HG03442 (cell line): ENCODE measurements around the gene CCDC50.

Experiments used
- ATAC-seq: cut with Tn5 transposase; IDR thresholded peaks from one replicate; pipeline ENCODE4 v1.9.1; 2021; ENCODE audit warnings: mild to moderate bottlenecking, moderate library complexity; ENCODE audit not compliant: unreplicated experiment

The CCDC50 gene, protein sequence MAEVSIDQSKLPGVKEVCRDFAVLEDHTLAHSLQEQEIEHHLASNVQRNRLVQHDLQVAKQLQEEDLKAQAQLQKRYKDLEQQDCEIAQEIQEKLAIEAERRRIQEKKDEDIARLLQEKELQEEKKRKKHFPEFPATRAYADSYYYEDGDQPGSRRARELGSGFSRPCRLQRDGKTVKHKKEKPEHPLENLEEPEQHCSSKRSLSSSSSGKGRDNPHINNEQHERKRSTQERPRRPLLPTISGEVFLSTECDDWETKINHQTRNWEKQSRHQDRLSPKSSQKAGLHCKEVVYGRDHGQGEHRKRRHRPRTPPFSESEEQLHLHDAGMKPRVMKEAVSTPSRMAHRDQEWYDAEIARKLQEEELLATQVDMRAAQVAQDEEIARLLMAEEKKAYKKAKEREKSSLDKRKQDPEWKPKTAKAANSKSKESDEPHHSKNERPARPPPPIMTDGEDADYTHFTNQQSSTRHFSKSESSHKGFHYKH

DNA sequence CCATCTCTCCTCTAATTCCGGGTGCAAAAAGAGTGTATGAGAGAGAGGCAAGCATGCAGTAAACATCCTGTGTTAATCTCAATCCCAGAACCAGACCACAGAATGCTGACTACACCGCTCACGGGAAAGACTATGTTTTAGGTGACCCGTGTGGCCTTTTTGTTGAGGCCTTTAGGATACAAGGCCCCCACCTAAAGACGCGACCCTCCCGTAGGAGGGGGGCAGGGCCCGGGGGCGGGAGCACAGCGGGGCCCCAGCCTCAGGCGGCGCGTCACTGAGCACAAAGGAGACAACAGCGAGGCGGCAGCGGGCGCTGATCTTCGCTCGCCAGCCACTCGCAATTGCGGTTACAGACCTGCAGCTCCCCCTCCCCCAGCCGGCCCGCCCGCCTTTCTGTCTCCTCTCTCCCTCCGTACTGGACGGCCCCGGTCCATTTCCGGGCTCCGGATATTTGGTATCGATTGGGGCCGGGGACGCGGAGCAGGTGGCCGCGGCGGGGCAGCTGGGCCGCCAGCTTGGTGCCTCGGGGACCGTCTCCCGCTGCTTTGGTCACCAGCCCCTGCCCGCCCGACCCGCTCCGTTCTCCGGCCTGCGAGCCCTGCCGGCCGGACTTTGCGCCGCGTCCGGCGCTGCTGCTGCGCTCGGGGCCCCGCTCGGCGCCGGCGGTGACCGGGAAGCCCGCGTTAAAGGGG, at the start of gene CCDC50:
Gene CCDC50, plus strand, starts transcription at position 433 of the 692 bp plus-strand sequence. CDS start 281 bp downstream, outside the sequence.
- ATAC-seq = peak; percentile 68

DNA sequence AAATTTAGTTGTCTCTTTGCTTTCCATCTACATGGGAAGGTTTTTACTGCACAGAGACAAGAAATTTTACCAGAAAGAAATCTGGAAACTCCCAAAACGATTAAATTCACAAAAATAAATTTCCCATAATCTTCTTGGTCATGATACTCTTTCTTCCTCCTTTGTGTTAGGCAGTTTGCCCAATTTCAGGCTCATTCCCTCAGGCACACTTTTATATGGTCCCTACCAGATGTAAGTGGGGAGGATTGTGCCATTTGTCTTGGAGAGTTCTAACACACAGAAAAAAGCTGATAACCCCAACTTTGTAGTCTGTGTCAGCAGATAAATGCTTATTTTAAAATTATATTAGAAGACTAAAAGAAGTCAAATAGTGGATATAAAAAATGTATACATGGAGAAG, 49.1 kb upstream of the CCDC50 start:
- ATAC-seq = no peak

DNA sequence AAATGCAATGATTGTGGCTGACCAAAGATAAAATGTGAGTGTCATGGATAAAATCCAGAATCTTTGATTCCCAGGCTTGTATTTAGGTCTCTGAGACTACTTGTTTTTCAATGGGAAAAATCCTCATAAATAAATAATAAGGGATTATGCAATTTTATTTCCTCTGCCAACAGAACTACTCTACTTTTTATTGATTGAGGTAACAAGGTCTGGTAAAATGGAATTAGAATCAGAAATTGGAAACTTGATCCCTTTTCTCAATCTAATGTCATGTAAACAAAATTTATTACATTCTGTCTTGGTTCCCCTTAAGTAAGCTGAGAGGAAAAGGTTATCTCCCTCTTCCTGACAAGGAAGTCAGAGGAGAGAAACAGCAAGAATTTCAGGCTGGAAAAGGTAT, 48.3 kb upstream of the CCDC50 start:
- ATAC-seq = no peak

DNA sequence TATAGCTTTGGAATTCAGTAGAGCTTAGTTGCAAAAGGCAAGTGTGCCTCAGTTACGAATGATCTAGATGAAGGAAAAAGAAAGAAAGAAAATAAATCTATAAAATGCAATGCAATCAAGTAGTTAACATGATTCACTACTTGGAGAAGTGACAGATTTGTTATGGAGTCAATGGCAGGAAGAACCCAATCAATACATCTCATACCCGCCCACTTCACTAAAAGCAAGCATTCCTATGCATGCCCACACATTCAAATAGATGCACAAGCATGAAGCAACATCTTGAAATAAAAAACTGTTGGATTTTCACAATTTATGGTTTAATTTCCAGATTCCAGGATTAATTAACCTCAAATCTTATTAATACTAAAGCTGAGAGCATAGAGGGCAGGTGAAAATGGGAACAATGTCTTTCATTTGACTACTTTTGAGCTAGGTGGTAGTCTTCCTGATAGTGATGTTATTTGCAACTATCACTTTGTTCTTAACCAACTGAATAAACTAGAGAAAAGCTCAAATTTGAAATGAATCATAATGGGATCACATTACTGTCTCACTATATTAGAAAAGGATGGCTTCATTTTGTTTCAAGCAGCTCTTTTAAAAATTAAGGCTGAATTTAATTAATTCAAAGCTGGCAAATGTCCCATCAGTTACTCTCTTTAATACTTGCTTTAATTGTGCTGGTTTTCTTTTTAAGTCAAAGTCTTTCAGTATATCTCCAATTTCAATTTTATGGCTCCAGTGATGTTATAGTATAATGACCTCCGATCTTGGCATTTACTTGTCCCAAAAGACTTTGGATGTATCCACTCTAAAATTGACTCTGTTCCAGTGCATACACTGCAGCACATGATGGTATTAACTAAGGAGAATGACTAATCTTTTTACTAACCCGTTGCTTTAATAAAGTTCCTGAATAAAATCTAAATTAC, 46.7 kb upstream of the CCDC50 start:
- peak; percentile 8 for ATAC-seq

DNA sequence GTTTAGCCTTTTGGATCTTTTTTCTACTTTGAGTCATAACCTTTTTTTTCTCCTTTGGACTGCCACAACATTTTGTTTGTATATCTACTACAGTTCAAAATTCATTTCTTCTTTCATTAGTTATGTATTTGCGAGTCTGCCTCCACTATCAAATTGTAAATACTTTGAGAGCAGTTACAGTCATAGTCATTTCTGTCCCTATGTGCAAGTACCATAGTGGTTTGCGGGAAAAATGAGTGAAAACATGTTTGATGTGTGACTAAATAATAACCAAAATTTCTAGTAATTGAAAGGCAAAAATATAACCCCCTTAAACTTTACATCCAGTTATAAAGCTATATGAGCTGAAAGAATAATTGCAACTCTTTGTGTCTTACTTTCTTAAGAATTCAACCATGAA, 45.8 kb upstream of the CCDC50 start:
- peak; percentile 60 for ATAC-seq

DNA sequence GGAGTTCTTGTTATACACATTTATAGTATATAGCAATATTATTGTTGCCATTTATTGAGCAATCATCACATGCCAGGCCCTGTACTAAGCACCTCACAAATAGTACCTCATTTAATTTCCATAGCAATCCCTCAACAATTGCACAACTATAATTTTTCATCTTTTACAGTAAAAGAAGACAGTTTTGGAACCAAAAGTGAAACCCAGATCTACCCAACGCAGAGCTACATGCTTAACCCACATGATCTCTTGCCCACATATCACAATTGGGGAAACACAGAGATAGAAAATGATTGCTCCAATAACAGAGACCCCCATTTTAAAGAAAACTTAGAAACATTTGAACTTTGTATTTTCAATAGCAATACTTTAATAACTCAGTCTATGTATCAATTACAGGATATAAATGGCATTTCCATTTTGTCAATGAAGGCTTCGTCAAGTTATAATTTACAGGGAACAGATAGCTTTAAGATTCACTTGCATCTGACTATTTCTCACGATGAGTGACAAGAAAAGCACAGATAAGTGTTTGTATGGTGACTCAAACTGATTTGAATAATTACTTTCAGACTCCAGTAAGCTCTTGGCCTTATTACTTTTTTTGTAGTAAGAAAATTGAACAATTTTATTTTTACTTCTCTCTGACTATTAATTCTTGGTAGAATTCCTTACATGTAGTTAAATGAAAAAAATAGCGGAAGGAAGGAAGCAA, 38.7 kb upstream of the CCDC50 start:
- ATAC-seq = peak; percentile 91

DNA sequence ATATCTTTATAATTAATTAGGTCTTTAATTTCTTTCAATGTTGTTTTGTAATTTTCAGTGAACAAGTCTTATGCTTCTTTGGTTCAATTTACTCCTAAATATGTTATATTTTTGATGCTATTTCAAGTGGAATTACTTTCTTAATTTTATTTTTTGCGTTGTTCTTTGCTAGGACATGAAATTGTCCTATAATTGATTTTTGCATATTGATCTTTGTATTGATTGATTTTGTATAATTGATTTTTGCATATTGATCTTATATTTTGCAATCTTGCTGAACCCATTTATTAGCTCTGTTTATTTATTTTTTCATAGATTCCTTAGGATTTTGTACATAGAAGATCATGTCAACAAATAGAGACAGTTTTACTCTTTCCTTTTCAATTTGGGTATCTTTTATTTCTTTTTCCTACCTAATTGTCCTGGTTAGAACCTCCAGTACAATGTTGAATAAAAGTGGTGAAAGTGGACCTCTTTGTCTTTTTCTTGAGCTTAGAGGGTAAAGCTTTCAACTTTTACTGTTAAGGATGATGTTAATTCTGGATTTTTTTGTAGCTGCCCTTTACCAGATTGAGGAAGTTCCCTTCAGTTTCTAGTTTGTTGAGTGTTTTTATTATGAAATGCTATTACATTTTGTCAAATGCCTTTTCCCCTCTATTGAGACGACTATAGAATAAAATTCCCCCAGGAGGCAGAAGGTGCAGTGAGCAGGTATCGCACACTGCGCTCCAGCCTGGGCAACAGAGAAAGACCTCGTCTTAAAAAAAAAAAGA, 36.8 kb upstream of the CCDC50 start:
- no peak for ATAC-seq

DNA sequence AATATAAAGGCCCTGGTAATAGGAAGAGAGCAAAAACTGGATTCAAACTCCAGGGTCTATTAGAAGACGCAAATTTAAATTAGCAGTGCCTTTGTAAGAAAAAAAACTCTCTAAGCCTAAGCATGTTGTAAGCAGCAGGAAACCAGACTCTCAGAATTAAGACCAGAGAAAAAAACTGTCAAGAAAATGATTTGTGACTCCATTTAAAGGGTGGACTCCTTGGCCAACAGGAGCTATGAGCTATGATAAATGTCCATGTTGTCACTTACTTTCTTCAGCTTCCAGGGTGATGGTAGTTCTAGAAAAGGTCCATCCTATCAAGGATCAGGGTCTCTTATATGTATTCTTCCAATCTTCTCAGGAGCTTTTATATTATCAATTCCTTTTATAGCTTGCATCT, 34.9 kb upstream of the CCDC50 start:
- no peak for ATAC-seq

DNA sequence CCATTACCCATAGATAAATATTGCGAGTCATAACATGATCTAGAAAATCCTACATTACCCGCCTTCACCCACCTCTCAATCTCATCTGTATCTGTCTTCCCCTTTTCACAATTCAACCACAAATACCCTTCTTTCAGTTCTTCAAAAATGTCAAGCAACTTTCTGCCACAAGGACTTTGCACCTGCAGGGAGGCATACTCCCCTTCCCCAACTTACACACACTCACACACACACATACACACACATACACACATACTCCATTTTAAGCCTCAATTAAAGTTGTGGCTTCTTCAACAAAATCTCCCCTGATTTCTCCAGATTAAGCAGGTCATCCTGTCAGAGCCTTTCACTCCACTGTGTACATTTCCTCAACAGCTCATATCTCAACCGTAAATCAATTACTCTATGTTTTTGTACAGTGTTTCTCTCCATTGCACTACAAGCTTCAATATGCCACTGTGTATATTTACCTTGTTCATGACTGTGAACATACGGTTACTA, 33.1 kb upstream of the CCDC50 start:
- ATAC-seq = peak; percentile 78

DNA sequence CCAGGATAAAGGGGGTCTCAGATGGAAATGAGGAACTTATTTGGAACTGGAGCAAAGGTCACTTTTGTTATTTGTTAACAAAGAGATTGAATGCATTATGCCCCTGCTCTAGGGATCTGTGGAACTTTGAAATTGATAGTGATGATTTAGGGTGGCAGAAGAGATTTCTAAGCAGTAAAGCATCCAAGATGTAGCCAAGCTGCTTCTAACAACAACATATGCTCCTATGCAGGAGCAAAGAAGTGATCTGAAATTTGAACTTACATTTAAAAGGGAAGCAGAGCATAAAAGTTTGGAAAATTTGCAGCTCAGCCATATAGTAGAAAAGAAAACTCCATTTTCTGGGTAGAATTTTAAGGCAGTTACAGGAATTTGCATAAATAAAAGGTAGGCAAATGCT, 30.3 kb upstream of the CCDC50 start:
- ATAC-seq = no peak

DNA sequence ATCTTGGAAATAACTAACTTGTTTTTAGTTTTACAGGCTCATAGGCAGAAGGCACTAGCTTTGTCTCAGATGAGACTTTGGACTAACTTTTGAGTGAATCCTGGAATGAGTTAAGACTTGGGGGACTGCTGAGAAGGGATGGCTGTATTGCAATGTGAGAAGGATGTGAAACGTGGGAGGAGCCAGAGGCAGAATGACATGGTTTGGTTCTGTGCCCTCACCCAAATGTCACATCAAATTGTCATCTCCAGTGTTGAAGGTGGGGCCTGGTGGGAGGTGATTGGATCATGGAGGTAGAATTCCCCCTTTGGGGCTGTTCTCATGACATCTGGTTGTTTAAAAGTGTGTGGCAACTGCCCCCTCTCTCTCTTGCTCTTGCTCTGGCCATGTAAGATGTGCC, 28.8 kb upstream of the CCDC50 start:
- ATAC-seq = no peak

DNA sequence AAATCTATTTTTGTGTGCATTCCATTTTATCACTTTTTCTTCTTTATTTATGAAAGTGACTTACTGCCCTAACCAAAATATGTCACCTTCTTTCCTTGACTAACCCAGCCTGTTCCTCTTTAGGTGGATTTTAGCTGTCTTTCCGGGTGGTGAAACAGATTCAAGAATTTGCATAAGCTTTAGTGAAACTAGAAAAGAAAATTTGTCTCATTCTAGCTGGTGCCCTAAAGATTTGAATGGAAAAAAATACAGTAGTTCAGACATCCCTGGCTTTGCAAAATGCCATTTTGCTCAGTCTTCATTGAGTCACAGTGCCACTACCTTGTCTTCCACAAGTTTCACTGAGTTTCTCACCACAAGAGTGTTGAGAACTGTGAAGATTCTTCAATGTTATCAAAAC, 28.2 kb upstream of the CCDC50 start:
- peak; percentile 67 for ATAC-seq

DNA sequence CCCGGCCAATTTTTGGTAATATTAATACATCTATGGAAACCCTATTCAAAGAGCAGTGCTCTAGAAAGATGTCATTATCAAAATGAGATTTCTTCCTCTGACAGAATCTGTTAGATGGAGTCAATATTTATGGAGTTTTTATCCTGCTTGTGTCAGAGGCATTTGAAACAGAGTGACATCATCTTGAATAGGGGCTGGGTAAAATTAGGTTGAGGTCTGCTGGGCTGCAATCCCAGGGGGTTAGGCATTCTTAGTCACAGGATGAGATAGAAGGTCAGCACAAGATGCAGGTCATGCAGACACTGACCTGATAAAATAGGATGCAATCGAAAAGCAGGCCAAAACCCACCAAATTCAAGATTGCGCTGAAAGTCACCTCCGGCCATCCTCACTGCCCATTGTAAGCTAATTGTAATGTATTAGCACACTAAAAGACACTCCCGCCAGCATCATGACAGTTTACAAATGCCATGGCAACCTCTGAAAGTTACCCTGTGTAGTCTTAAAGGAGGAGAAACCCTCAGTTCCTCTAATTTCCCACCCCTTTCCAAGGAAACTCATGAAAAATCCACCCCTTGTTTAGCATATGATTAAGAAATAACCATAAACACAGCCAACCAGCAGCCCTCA, 27.3 kb upstream of the CCDC50 start:
- ATAC-seq = no peak

DNA sequence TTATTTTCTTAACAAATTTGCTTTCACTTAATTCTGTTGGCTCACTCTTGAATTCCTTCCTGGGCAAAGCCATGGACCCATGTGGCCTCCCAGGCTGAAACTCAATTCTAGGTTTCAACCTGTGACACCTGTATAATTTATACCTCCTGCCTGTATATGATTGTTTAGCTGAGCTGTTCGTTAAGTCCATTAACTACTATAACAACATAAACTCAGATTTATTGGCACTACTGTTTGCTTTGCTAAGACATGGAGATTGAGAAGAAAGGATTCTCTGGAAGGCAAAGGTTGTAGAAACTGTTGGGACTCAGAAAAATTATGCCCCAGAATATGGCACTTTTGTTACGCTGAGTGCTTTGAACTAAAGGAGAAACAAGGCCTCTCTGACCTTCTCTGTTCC, 26.7 kb upstream of the CCDC50 start:
- no peak for ATAC-seq

DNA sequence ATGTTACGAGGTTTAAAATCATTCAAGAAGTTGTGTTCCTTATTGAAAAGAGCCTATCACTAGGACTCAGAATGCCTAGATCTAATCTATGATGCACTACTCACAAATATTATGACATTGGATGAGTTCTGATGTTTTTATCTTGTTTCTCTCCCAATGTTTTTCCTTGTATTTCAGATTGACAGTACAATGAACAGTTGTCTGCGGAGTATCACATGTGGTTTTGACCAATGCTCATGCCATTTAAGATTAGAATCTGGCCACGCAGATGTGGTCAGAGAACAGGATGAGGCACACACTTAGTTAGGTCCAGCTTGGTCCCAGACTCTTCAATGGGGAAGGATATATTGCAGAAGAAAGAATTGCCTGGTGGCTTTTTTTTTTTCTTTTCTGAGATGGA, 25.6 kb upstream of the CCDC50 start:
- ATAC-seq = no peak

DNA sequence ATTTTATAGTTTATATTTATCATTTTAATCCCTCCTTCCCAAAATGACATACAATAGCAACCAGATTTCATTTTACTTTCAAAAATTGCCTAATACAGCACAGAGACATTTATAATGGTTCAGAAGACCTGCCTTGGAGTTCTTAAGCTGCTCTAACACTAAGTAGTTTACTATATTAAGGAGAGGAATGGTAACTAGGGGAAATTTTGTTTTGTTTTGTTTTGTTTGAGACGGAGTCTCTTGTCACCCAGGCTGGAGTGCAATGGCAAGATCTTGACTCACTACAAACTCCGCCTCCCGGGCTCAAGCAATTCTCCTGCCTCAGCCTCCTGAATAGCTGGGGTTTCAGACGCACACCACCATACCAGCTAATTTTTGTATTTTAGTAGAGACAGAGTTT, 22.8 kb upstream of the CCDC50 start:
- ATAC-seq = no peak

DNA sequence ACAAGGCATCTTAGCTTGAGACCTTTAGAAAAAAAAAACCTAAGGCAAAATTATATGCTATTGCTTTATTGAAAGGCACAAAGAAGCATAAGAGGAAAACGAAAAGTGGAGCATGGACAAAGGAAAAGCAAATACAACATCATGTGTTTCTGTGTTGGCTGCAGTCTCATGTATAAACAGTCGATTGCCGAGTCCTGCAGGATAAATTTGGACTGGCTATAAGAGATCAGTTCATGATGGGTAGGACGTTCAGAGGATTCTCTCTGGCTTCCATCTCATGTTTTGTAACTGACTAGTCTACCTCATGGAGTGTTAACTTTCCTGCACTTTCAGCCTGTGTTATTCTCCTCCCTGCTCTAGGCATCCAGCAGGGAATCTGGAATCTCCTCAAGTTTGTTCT, 21.9 kb upstream of the CCDC50 start:
- ATAC-seq = no peak

DNA sequence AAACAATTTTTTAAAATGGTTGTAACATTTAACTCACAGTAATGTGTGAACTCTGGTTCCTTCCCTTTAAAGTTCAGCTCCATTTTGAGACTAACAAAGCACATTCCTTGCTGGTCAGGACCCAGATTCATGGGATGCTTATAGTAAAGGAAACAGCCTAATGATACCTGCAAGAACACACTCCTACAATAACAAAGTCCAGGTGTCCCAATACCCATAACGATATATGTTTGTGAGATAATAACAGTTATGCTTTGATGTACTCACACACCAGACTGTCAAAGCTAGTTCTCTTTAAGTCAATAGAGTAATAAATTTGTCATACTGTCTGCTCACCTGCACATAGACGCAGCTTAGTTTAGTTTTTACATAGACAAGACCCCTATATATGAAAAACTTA, 15.9 kb upstream of the CCDC50 start:
- ATAC-seq = no peak

DNA sequence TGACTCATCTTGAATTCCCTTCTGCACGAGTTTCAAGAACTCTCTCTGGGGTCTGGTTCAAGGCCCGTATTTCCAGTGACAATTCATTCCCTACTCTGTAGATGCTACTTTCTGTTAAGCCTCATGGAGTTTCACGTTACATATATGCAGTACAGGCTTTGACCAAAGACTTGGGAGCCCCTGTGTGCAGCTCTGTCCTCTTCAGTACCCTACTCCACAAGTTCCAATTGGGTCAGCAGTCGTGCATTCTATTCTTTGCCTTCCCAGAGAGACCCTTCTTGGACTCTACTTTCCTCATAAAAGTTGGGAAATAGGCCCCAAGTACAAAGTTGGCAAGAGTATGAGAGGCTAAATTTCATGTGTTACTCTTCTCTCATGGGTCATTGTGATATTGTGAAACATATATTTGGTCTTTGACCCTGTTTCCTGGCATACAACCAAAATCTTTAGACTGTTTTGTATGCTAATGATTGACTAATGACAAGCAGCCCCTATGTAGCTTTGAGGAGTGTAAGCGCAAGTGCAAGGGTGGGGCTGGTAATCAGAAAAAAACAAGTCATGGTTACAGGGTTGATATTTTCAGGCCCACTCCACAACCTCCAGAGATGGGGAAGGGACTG, 15.0 kb upstream of the CCDC50 start:
- no peak for ATAC-seq
